HG02852 (cell line): ENCODE data around the gene SCD5.

ENCODE experiments used
- ATAC-seq: cut with Tn5 transposase; IDR thresholded peaks from one replicate; pipeline ENCODE4 v1.9.1; 2021; ENCODE audit warnings: mild to moderate bottlenecking, moderate library complexity; ENCODE audit not compliant: unreplicated experiment

Gene SCD5

DNA sequence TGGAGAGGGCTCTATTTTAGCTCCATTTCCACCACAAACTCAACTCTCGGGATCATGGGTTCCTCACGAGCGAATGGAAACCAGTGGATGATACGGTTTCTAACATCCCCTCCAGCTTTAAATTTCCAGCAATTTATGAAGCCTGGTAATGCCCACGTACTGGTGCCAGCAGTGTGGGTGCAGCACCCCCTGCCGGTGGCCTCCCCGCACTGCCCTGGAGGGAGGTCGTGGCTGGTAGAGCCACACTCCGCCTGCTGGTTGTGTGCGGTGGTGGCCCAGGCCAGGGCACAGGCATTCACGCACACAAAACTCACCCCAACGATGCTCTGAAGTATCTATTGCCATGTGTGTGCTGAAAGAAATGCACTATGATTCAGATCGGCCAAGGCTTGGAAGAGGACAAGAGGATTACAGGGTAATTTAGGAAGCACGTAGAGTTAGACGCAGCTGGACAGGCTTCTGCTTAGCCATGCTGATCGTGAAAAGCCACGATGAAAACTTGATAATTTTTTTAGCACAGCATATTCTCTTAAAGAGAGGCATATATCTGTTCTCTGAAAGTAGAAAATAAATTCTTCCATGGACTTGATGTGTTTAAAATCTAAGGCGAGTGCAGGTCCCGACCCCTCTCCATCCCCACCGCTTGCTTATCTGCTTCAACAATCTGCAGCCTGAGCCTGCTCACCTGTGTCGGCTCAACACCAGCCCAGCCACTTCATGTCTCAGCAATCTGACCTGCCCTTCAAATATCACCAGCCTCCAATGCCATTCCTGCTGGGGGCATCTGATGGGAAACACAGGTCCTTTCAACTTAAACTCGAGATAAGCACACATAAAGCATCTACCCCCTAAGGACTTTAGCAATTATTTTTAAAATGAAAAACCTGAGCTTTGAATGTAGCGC, 59.1 kb downstream of the SCD5 start:
- ATAC-seq = peak; percentile 99

DNA sequence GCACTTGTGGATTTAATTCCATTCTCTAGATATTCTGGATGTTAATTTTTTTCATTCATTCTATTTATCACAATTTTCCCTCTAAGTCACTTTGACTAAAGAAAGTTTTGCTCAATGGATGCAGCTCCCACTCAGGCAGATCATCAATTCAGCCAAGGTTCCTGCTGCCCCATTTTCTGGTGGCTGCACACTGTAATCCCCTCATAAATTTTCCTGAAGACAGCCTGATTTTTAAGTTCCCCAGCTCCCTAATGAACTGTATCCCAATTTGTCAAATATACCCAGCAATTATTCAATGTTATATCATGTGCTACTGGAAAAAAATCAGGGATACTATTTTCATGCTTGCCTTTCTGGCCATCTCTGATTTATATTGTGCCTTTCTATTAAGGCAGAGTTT, 61.2 kb downstream of the SCD5 start:
- ATAC-seq = no peak

DNA sequence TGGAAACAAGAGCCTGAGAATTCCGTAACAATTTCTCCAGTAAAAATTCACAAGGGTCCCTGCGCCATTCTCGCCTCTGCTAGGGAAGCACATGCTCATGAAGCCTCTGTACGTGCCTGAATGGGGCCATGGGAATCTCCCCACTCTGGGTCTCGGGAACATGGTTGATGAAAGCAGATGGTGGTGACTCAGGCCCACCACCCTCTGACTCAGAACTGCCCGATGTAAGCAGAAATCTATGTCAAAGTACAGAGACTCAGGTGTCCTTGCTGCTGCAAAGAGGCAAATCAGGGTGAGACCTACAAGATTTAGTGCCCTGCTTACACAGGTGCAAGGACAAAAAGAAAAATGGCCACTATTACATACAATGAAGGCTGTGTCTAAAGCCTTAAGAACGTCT, 65.0 kb downstream of the SCD5 start:
- no peak for ATAC-seq

DNA sequence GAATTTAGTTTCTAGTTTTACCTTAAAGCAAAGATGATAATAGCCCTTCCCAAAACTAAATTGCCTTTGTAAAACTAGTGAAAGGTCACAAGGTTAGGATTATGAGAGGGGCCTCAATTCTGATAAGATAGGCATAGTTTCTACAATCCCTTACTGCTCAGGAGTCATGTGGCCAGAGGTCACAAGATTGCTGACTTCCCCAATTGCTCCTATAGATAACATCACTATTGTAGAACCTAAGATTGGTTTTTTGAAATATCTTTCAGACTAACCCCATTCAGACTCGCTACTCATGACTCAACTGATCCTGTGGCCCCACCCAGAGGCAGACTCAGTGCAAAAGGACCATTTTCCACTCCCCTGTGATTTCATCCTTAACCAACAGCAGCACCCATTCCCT, 70.3 kb downstream of the SCD5 start:
- ATAC-seq = no peak

DNA sequence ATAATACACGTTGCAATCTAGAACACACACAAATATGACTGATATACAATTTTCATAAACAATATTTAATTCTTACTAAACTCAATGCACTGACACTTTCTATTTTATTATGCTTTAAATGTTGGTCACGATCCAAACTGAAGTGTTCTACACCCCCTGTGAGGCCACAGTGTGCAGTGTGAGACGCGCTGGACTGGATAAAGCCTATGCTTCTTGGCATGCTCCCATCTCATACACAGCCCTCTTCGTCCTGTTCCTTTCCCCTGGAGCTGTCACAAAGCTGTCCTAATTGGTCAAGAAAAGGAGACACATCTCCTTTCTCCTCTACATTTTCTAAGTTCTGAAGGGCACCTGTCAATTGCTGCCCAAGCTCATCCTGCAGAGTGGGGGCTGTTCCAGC, 72.0 kb downstream of the SCD5 start:
- no peak for ATAC-seq

DNA sequence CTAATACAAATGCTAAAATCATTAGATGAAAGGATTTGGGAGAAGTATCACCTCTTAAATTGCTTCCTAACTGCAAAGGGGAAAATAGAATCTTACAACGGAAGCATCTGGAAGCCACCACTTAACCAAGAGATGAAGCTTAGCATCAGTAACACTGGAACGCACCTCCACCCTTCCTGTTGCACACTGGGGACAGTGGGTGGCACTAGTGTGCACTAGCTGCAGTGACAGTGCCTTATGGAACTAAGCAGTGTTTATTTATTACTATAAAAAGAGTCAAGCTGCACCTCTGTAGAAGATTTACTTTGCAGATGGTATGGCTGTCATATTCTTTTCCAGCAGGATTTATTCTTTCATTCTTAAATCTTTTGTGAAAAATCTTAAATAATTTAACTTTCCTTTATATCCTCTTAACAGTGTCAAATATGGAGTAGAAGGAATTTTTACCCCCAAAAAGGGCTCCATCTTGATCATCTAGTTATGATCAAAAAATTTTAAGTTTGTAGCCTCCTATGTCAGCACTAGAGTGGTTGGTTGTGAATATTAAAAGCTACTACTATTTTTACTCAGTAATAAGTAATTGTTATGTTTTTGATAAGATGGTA, 76.7 kb downstream of the SCD5 start:
- no peak for ATAC-seq

DNA sequence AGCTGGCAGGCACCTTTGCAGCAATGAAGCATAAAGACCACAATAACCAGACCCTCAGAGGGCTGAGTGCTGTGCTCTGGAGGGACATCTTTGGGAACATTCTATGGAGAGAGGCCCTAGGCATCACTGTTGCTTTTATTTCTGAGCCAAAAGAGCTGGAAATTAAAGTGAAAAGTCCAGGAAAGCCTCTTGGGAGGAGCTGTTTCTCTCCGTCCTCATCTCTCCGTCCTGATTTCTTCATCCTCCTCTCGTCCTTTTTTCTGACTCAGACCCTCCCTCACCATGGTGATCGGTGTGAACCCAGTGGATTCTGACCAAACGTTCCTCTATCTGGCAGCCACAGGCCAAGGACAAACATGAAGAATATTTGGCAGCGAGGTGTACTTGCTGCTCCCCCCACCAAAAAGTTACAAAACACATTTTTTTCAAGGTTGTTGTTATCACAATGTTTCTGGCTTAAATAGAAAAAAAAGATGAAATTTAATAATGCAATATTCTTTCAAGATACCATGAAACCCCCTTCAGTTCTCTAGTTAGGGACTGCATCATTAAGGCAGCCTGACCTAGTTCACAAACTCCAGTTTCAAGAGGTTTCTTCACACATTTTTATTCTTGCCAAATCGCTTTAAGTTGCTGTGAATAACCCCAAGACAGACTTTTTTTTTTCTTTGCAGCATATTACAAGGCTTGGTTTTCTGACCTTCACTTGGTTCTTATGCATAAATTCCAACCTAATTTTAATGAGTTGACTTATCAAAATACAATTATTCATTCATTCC, 80.2 kb downstream of the SCD5 start:
- ATAC-seq = no peak

DNA sequence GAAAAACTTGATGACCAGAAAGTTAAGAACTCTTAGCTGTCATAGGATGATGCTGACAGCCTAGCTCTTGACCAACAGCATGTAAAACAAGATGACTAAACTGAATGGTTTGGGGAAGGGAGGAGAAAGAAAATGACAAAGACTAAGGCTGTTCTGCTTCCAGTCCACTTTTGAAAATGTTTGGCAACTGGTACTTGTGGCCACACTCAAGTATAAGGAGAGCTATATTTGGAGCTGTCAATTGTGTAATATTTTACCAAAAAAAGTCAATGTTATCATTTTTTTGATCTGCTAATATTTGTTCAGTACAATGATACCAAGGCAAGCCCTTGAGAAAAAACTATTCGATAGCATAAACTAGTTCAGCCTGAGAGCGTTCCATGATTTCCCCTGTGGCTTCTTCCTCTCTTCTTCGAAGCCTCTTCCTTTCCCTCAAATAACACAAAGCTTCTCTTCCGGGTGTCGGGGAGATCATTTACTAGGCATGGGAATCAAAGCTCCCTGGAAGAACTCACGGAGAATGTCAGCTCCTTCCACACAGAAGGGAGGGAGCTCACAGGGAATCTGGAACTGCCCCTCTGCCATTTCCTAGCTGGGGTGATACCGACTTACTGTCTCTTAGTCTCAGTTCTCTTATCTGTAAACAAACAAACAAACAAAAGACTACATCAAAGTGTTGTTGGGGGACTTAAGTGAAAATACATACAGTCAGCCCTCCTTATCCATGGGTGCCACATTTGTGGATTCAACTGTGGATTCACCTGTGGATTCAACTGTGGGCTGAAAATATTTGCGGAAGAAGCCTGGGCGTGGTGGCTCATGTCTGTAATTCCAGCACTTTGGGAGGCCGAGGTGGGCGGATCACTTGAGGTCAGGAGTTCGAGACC, 82.6 kb downstream of the SCD5 start:
- no peak for ATAC-seq

DNA sequence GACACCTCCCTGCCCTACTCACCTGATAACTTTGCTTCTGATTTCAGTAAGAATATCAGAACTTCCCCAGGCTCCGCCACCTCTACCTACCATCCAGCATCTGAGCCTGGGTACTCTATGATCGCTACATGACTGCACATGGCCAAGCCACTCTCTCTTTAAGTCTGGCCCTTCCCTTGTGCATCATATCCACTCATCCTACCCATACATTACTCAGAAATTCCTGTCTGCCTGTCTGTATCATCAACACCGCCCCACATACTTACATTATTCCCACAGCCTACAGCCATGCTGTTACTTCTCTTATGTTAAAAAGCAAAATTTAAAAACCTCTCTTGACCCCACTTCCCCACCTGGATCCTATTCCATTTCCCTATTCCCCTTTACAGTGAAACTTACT, 84.7 kb downstream of the SCD5 start:
- no peak for ATAC-seq

DNA sequence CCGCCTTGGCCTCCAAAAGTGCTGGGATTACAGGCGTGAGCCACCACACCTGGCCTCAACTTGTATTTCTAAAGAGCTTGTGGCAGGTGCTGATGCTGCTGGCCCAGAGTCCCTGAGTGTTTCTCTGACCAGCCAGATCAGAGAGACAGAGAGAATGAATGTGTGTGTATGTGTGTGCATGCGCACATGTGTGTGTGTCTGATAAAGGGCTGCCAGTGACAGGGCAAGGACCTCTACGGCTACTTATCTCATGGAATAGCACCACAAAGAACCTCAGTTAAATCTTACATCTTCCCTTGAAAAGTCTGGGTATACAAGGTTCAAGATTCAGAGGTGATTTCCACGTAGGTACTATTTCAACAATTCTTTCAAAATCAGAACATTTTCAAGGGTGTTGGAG, 86.0 kb downstream of the SCD5 start:
- ATAC-seq = no peak

DNA sequence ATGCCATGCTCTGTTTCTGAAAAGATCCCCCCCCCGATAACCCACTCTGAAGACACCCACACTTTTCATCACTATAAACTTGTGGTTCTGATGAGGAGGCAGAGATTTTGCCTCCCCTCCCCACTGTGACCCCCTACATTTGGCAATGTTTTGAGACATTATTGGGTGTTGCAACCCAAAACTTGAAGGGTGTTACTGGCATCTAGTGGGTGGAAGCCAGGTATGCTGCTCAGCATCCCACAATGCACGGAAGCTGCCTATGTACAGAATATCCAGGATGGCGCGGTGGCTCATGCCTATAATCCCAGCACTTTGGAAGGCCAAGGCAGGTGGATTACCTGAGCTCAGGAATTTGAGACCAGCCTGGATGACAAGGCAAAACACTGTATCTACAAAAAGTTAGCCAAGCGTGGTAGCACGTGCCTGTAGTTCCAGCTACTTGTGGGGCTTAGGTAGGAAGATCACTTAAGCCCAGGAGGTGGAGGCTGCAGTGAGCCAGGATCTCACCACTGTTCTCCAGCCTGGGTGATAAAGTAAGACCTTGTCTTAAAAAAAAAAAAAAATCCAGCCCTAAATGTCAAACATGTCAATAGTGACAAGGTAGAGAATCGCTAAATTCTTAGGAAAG, 87.3 kb downstream of the SCD5 start:
- ATAC-seq = no peak

DNA sequence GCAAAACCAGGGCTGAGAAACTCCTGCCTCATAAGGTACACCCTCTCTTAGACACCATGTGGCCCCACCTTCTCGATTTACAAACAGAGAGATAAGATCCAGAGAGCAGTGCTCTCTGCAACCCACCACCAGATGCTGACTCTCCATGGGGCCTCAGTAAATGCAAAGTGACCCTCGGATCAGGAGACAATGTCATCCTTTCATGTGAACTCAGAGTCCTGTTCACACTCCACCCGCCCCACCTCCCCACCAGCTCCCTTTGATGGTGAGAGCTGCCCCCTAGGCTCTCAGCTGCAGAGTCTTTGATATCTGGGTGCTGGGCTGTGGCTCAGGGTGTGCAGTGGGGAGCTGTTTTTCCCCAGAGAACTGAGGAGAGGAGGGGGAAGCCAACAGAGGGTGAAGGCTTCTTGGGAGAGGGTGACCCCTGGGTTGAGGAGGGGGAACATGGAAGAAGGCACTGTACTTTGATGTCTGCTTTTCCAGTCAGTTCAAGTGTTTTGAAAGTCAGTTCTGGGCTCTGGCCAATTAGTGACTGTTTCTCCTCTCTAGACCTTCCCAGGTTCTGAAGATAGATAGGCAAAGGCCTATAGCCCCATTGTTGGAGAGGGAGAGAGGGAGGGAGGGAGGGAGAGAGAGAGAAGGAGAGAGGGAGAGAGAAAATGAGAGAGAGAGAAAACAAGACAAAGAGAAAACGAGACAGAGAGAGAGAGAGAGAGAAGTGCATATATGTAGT, 88.2 kb downstream of the SCD5 start:
- no peak for ATAC-seq

DNA sequence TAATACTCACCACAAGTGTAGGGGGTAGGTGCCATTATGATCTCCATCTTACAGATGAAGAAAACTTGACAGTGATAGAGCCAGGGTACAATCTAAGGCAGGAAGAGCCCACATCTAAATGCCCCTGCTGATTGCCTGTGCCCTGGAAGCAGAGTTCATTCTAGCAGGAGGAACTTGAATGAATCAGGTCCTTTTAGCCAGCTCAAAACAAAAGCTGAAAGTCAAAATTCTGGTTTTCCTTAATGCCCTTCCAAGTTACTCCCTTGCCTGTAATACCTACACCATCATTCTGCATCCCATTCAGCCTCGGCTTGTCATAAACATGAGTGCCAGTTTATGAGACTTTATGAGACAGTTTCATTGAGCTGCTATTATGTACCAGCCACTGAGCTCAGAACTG, 89.6 kb downstream of the SCD5 start:
- no peak for ATAC-seq

DNA sequence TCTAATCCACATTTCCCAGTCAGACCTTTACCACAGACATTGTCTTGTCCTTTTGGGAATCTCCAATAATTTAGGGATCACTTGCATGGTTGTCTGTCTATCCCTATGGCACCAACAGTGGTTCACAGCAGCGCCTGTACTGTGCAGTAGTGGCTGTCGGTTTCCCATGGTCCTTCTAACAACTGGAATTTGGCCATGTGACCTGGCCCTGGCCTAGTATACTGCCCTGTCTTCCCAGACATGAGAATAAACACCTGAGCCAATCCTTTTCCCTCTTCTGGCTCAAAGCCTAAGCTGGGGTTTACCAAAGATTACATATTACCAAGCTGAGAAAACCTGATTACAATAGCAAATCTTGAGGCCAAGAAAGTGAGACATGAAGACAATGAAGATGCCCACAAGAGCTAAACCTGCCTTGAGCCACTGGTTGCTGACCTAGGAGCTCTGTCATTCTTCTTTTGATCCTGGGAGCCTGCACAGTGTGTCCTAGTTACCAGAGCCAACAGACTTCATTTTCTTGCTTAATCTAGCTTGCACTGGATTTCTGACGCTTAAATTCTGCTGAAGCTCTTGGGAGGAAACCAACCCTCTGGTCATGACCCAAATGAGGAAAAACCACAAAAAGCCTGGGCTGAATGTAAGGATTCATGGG, 92.1 kb downstream of the SCD5 start:
- ATAC-seq = no peak

DNA sequence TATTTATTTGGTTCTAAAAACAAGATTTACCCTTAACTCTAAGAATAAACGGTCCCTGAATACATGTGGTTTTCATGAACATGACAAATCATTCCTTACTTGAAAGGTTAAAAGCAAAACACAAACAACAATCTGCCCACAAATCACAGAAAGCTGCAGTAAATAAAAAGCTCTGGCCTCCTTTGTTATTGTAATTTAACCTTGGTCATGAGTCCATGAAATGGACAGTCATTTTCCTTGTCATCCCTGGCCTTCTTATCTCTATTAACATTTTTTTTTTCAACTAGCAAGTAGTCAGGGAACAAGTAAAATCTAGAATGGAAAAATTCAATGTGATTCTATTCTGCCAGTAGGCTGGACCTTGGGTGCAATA, 92.7 kb downstream of the SCD5 start:
- ATAC-seq = no peak

DNA sequence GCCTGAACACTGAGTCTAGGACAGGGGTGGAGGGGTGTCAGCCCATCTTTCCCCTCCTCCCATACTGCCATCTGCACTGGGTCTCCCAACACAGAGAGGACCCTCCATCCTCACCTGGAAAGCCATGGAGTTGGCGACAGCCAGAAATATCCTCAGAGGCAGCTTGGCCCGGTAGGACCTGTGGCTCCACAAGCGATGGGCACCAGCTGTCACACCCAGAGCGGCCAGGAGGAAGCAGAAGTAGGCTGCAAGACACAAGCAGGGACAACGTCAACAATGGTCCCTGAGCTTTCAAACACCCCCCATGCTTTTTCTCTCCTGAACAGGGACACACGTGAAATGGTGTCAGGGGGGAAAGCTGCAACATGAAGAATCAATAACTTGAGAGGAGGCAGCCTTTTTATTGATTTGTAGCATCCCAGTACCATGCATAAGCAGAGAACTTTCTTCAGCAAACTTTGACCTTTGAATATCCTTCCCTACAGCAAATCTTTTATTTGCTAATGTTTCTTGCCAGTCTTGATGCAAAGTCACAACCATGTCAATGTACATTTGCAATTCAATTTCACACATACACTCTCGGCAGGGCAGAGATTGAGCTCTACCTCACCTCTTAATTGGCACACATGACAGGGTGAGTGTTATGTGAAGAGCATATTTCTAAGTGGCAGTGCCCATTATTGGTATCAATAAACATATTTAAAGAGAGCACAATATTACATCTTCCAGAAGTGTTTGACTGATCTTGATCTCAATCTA, 93.2 kb downstream of the SCD5 start:
- ATAC-seq = no peak

DNA sequence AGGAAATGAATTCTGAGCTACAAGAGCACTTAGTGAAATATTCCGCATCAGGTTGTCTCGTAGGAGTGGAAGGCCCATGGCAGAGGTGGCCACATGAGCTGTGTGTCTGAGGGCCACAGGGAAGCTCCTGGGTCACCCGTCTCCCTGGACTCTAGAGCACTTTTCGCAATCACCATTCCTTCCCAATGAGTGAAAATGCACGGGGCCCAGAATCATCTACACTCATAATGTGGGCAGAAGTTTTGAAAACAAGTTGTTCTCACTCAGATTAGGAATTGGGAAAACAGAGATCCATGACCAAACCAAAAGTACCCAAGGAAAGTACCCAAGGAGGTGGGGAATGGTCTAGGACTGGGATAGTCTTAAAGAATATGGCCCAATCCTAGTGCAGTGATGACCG, 94.4 kb downstream of the SCD5 start:
- ATAC-seq = no peak

DNA sequence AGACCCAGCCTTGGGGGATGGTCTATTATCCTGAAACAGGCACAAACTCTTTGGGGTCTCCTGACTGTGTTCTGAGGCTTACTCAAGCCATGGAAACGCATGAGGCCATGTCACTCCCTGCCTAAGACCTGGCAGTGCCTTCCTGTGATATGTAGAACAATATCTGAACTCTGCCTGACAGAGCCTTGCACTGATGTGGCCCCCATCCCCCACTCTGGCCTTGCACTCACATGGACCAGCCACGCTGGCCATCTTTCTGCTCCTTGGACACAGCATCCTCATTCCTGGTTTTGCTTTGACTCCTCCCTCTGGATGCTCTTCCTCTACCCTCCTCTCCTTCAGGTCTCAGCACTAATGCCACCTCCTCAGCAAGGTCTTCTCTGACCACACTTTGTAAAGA, 100.2 kb downstream of the SCD5 start:
- no peak for ATAC-seq

DNA sequence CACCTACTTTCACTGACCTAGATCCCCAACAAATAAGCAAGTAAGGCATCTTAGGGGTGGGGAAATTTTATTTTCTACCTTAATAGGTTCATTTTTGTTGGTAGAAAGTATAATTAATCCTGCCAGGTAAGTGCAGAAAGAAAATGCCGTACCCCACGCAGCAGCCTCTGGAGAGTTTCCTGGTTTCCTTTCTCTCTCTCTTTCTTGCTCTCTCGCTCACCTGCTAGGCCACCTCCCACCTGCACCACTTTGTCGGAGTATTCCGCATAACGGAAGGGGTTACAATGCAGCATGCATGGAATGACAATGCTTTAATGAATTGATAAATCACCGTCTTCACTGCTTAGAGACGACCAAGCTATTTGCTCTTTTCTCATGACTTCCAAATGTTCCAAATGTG, 101.0 kb downstream of the SCD5 start:
- ATAC-seq = no peak
